Panc1 (cell line): ENCODE results near the gene PCED1B. TPM values are rescaled to one million over a fixed set of nuclear protein-coding genes. Genes with fewer than 3 reads are reported as not detected.

Experiments used
- ATAC-seq: fragments of 200-7000 bp; cut with Tn5 transposase; 2 replicates; pipeline ENCODE4 v1.9.1; 2020; ENCODE audit warnings: mild to moderate bottlenecking, moderate library complexity
- BruUV-seq: library from RNA; stranded (reverse); fragments of 400-500 nt; replicated peaks from 2 replicates; lab custom pipeline; 2021; lab: Mats Ljungman, UMichigan
- CTCF ChIA-PET: fragments of 300-600 bp; sonication (Branson Sonifier 250); formaldehyde crosslinking; loops from one replicate; lab custom pipeline; 2022; ENCODE audit warnings: antibody characterized with exemption; lab: Charles Lee
- POLR2A ChIA-PET: fragments of 300-600 bp; sonication (Branson Sonifier 250); formaldehyde crosslinking; loops from one replicate; lab custom pipeline; 2022; ENCODE audit warnings: antibody characterized with exemption; lab: Charles Lee
- DNase-seq: peaks from one replicate; pipeline ENCODE4 v3.0.0-alpha.2; 2010; ENCODE audit warnings: low read depth, low spot score
- H3K27ac ChIP-seq: 2 replicates; pipeline ENCODE4 v1.5.1; 2011; ENCODE audit warnings: mild to moderate bottlenecking, low read length, inconsistent platforms
- H3K27me3 ChIP-seq: fragments of 200-500 bp; sonication (Bioruptor generic); 2 replicates; pipeline ENCODE4 v1.6.0; 2014; ENCODE audit warnings: low read length, inconsistent platforms; ENCODE audit not compliant: control insufficient read depth, insufficient read depth
- H3K36me3 ChIP-seq: fragments of 200-500 bp; sonication (Bioruptor generic); 2 replicates; pipeline ENCODE4 v1.5.1; 2014; ENCODE audit warnings: inconsistent platforms, mild to moderate bottlenecking, low read length, moderate library complexity; ENCODE audit not compliant: control insufficient read depth, insufficient read depth
- H3K4me1 ChIP-seq: 2 replicates; pipeline ENCODE4 v1.5.1; 2011; ENCODE audit warnings: inconsistent platforms, mild to moderate bottlenecking, low read length, moderate library complexity; ENCODE audit not compliant: control insufficient read depth, insufficient read depth
- H3K4me3 ChIP-seq, 2 experiments: 2 replicates each; pipeline ENCODE4 v1.5.1; 2011 to 2012; ENCODE audit warnings: low read depth in 2 of 2, low read length in 2 of 2, mild to moderate bottlenecking in 2 of 2, inconsistent platforms in 1 of 2, moderate library complexity in 1 of 2
- H3K9me3 ChIP-seq: fragments of 200-500 bp; sonication (Bioruptor generic); 2 replicates; pipeline ENCODE4 v1.5.1; 2014; ENCODE audit warnings: low read depth, mild to moderate bottlenecking, inconsistent platforms, low read length, moderate library complexity; ENCODE audit not compliant: control insufficient read depth, insufficient read depth
- CTCF ChIP-seq: fragments of 450-650 bp; IDR thresholded peaks from 2 replicates; pipeline ENCODE4 v1.5.1; 2017; ENCODE audit warnings: mild to moderate bottlenecking
- POLR2AphosphoS5 ChIP-seq: IDR thresholded peaks from 2 replicates; pipeline ENCODE4 v1.6.1; 2012; ENCODE audit warnings: mild to moderate bottlenecking, low read depth, low read length, moderate library complexity
- REST ChIP-seq, 2 experiments: IDR thresholded peaks; 2 replicates each; pipeline ENCODE4 v1.6.1; 2011 to 2012; ENCODE audit warnings: low read depth in 2 of 2, control low read depth in 1 of 2, low read length in 1 of 2, mild to moderate bottlenecking in 1 of 2, moderate library complexity in 1 of 2; ENCODE audit not compliant: insufficient read depth in 1 of 2
- SIN3A ChIP-seq: IDR thresholded peaks from 2 replicates; pipeline ENCODE4 v1.6.1; 2012; ENCODE audit warnings: low read depth, mild to moderate bottlenecking, low read length, moderate library complexity, borderline replicate concordance; ENCODE audit not compliant: insufficient read depth
- TCF7L2 ChIP-seq: IDR thresholded peaks from 2 replicates; pipeline ENCODE4 v1.6.1; 2011; ENCODE audit warnings: mild to moderate bottlenecking, low read depth, low read length, inconsistent platforms
- in situ Hi-C: cut with HindIII; loops from 2 replicates; pipeline ENCODE4 v1.10.0; 2016; ENCODE audit warnings: low sequenced_read_pairs, low pct_unique_long_range_greater_than_20kb
- intact Hi-C: fragments of 100-400 bp; cut with micrococcal nuclease; formaldehyde crosslinking; loops from one replicate; pipeline ENCODE4 v1.10.0; 2022; ENCODE audit not compliant: unreplicated experiment
- total RNA-seq: library from RNA; stranded (reverse); gene quantifications from one replicate; pipeline ENCODE4 v1.2.1, GENCODE V29; 2021; ENCODE audit not compliant: unreplicated experiment

PCED1B gene
- total RNA-seq, 1 experiment from 2014 or later: 0.82 TPM

- Histone ChIP-seq H3K4me3 (no peak overlapping the region), H3K27ac (no peak overlapping the region), H3K4me1 (no peaks in the 10 kb centered on the region), H3K9me3 (no peaks in the 10 kb centered on the region), H3K27me3 (no peaks in the 10 kb centered on the region), H3K36me3 (no peaks in the 10 kb centered on the region)
- DNase-seq (no peak), ATAC-seq (no peak)
- intact Hi-C loops: no loop called here
- in situ Hi-C loops: no loop called here
- CTCF ChIA-PET: interaction anchor here (0.6 kb wide), 1 partner anchor 10 kb away, joined by 6 read pairs; no protein-coding TSS in a partner anchor
- TF ChIP-seq REST (IDR thresholded peaks at IDR 0.05; ENCODE audit: insufficient read depth in 1 of 2, low read depth in 2 of 2, low read length in 1 of 2) (no peak), POLR2AphosphoS5 (no peak), SIN3A (no peak), CTCF (no peak), TCF7L2 (no peak)
- no TSS peak for BruUV-seq
- POLR2A ChIA-PET: no interaction called here
Measured at GRCh38 chr12:47228802-47229201, 149.4 kb downstream of the PCED1B start.

GRCh38 chr12:47231456-47231855, 152.0 kb downstream of the PCED1B start:
- Histone ChIP-seq H3K27me3 (no peaks in the 10 kb centered on the region), H3K9me3 (no peaks in the 10 kb centered on the region), H3K4me1 (no peaks in the 10 kb centered on the region), H3K27ac (no peak overlapping the region), H3K36me3 (no peaks in the 10 kb centered on the region), H3K4me3 (no peak overlapping the region)
- BruUV-seq: no TSS peak
- no peak for ATAC-seq
- no peak for TF ChIP-seq CTCF
- TF ChIP-seq REST (IDR thresholded peaks at IDR 0.05; ENCODE audit: insufficient read depth in 1 of 2, low read depth in 2 of 2, low read length in 1 of 2): no peak
- no peak for TF ChIP-seq POLR2AphosphoS5
- TF ChIP-seq TCF7L2: no peak
- no peak for TF ChIP-seq SIN3A
- DNase-seq: no peak
- intact Hi-C loops: no loop called here
- ChIA-PET CTCF (no interaction called here), POLR2A (no interaction called here)
- in situ Hi-C loops: no loop called here
